Endothelial cell of umbilical vein (primary cell): ENCODE measurements around the gene CCDC70. TPM values are rescaled to one million over a fixed set of nuclear protein-coding genes. Genes with fewer than 3 reads are reported as not detected.

ENCODE experiments used
- BruUV-seq: library from RNA; stranded (reverse); fragments of 400-500 nt; replicated peaks from 2 replicates; lab custom pipeline; 2021; lab: Mats Ljungman, UMichigan
- CTCF ChIA-PET: fragments of 300-600, 350-600 bp; sonication (Branson Sonifier 250); formaldehyde crosslinking; loops from one replicate; lab custom pipeline; 2021; ENCODE audit warnings: antibody characterized with exemption, inconsistent platforms; lab: Charles Lee
- POLR2A ChIA-PET: fragments of 300-600, 350-600 bp; sonication (Branson Sonifier 250); formaldehyde crosslinking; loops from one replicate; lab custom pipeline; 2021; ENCODE audit warnings: antibody characterized with exemption, inconsistent platforms; lab: Charles Lee
- DNase-seq: peaks from one replicate; pipeline ENCODE4 v3.0.0-alpha.2; 2011; ENCODE audit warnings: low read depth, low spot score
- FAIRE-seq: peaks from 2 replicates; lab custom pipeline; 2011; peaks lifted over from hg19 to GRCh38; lab: Jason Lieb, UNC
- H2AFZ ChIP-seq: 2 replicates; pipeline ENCODE4 v1.6.0; 2012; ENCODE audit warnings: low read depth, low read length, control low read depth, inconsistent platforms
- H3K27ac ChIP-seq: 2 replicates; pipeline ENCODE4 v1.5.1; 2011; ENCODE audit warnings: low read depth, mild to moderate bottlenecking, control low read depth, low read length, moderate library complexity; ENCODE audit not compliant: insufficient read depth
- H3K27me3 ChIP-seq, 2 experiments: 2 replicates each; pipeline versions ENCODE4 v1.6.0 to v1.6.1; 2011; ENCODE audit warnings: low read length in 2 of 2, mixed read lengths in 1 of 2; ENCODE audit not compliant: control insufficient read depth in 2 of 2, insufficient read depth in 2 of 2
- H3K36me3 ChIP-seq, 2 experiments: 2 replicates in 1 of 2; 3 replicates in 1 of 2; pipeline ENCODE4 v1.5.1; 2011; ENCODE audit warnings: low read length in 2 of 2, mild to moderate bottlenecking in 1 of 2, moderate library complexity in 1 of 2; ENCODE audit not compliant: control insufficient read depth in 2 of 2, insufficient read depth in 2 of 2; ENCODE audit errors: extremely low read depth in 1 of 2
- H3K4me1 ChIP-seq: 3 replicates; pipeline ENCODE4 v1.5.1; 2011; ENCODE audit warnings: mild to moderate bottlenecking, low read length; ENCODE audit not compliant: control insufficient read depth, insufficient read depth; ENCODE audit errors: extremely low read depth
- H3K4me2 ChIP-seq: 2 replicates; pipeline ENCODE4 v1.6.1; 2011; ENCODE audit warnings: low read length, control low read depth, mixed read lengths; ENCODE audit not compliant: insufficient read depth
- H3K4me3 ChIP-seq, 3 experiments: fragments of 200-600 bp in 1 of 3; sonication (generic), shearing (Covaris generic) in 1 of 3; replicated peaks in 1 of 3; 2 replicates each; pipeline ENCODE4 v1.5.1; 2011 to 2016; ENCODE audit warnings: control low read depth in 3 of 3, low read length in 3 of 3, mild to moderate bottlenecking in 2 of 3, inconsistent platforms in 1 of 3, low read depth in 1 of 3, moderate library complexity in 1 of 3; ENCODE audit not compliant: insufficient read depth in 1 of 3
- H3K79me2 ChIP-seq: 2 replicates; pipeline ENCODE4 v1.6.0; 2012; ENCODE audit warnings: low read length, inconsistent platforms; ENCODE audit not compliant: control insufficient read depth, insufficient read depth
- H3K9ac ChIP-seq: replicated peaks from 2 replicates; pipeline ENCODE3; 2011; ENCODE audit warnings: low read length, control low read depth; ENCODE audit not compliant: insufficient read depth; ENCODE audit errors: extremely low read depth
- H3K9me1 ChIP-seq: replicated peaks from 3 replicates; pipeline ENCODE4 v1.6.0; 2011; ENCODE audit warnings: mild to moderate bottlenecking, low read length; ENCODE audit not compliant: control insufficient read depth, insufficient read depth; ENCODE audit errors: extremely low read depth
- H3K9me3 ChIP-seq: replicated peaks from 2 replicates; pipeline ENCODE4 v1.5.1; 2012; ENCODE audit warnings: low read length, inconsistent platforms; ENCODE audit not compliant: control insufficient read depth, insufficient read depth
- H4K20me1 ChIP-seq: replicated peaks from 2 replicates; pipeline ENCODE3; 2011; ENCODE audit warnings: mild to moderate bottlenecking, low read length; ENCODE audit not compliant: control insufficient read depth, insufficient read depth; ENCODE audit errors: extremely low read depth
- CTCF ChIP-seq, 2 donors: IDR thresholded peaks; 1 replicate in 1 of 2; 2 replicates in 1 of 2; pipeline ENCODE4 v1.5.1; 2011; ENCODE audit warnings: low read length in 2 of 2, mild to moderate bottlenecking in 2 of 2, moderate library complexity in 2 of 2, control low read depth in 1 of 2, inconsistent platforms in 1 of 2, low read depth in 1 of 2; ENCODE audit not compliant: insufficient read depth in 1 of 2; ENCODE audit errors: extremely low read depth in 1 of 2
- EZH2 ChIP-seq: IDR thresholded peaks from 2 replicates; pipeline ENCODE4 v1.6.1; 2012; ENCODE audit warnings: borderline replicate concordance, low read depth, mild to moderate bottlenecking, moderate library complexity, low read length, inconsistent platforms; ENCODE audit not compliant: severe bottlenecking
- FOS ChIP-seq: IDR thresholded peaks from 2 replicates; pipeline ENCODE4 v1.6.1; 2011; ENCODE audit warnings: mild to moderate bottlenecking, low read length, moderate library complexity, borderline replicate concordance; ENCODE audit not compliant: insufficient read depth
- GATA2 ChIP-seq: IDR thresholded peaks from 2 replicates; pipeline ENCODE4 v1.7.0; 2011; ENCODE audit warnings: low read depth, mild to moderate bottlenecking, moderate library complexity, mixed read lengths, low read length; ENCODE audit not compliant: insufficient read length, insufficient read depth
- JUN ChIP-seq: IDR thresholded peaks from 2 replicates; pipeline ENCODE4 v1.6.1; 2011; ENCODE audit warnings: borderline replicate concordance, low read depth; ENCODE audit not compliant: insufficient read length, insufficient read depth
- MAX ChIP-seq: IDR thresholded peaks from 2 replicates; pipeline ENCODE4 v1.6.1; 2011; ENCODE audit not compliant: insufficient read depth, insufficient read length
- MYC ChIP-seq: IDR thresholded peaks from one replicate; pipeline ENCODE4 v1.6.1; 2011; ENCODE audit warnings: mild to moderate bottlenecking, low read depth, low read length
- POLR2A ChIP-seq: IDR thresholded peaks from 2 replicates; pipeline ENCODE4 v1.6.1; 2012; ENCODE audit warnings: low read depth, mild to moderate bottlenecking, control low read depth, low read length
- POLR2AphosphoS5 ChIP-seq: IDR thresholded peaks from 2 replicates; pipeline ENCODE4 v1.6.1; 2012; ENCODE audit warnings: low read depth, mild to moderate bottlenecking, control low read depth, low read length, moderate library complexity; ENCODE audit not compliant: insufficient read depth
- dilution Hi-C: fragments of 300-500 bp; cut with MboI; formaldehyde crosslinking; loops from one replicate; pipeline ENCODE4 v1.15.0; 2019; ENCODE audit warnings: low sequenced_read_pairs; ENCODE audit not compliant: extremely low pct_ligation_motif_present
- intact Hi-C: fragments of 100-400 bp; cut with micrococcal nuclease; formaldehyde crosslinking; loops from one replicate; pipeline ENCODE4 v1.10.0; 2022
- polyA plus RNA-seq, 4 experiments: library from polyadenylated mRNA; depleted of rRNA in 3 of 4; stranded (reverse) in 3 of 4; unstranded in 1 of 4; fragments of >200 nt; gene quantifications; 2 replicates each; pipeline versions ENCODE4 v1.2.1 to v1.2.3, GENCODE V29; 2011 to 2012; ENCODE audit warnings: missing spikeins in 1 of 4
- total RNA-seq: library from RNA; stranded (reverse); gene quantifications from 2 replicates; pipeline ENCODE4 v1.2.3, GENCODE V29; 2021

CCDC70 gene
- total and polyA plus RNA-seq, 2 donors (not counting 3 experiments of a cell fraction or from before 2014, with no cell fraction given), result not detected

GRCh38 chr13:51839711-51840540, 21.8 kb upstream of the CCDC70 start:
- ChIA-PET CTCF (interaction anchor here (1.0 kb wide), 1 partner anchor 24 kb away, joined by 3 read pairs; no protein-coding TSS in a partner anchor), POLR2A (no interaction called here)
- H3K9me3 ChIP-seq, result no peaks in the 10 kb centered on the region
- no peak overlapping the region for H3K4me2 ChIP-seq
- H3K79me2 ChIP-seq, result no peaks in the 10 kb centered on the region
- H3K9me1 ChIP-seq, result no peaks in the 10 kb centered on the region
- peaks cover 6 to 11% of the 10 kb centered on the region in 2 experiments for H3K27me3 ChIP-seq
- no peak overlapping the region for H3K9ac ChIP-seq
- H4K20me1 ChIP-seq, result no peaks in the 10 kb centered on the region
- BruUV-seq, result no TSS peak
- FAIRE-seq (no peak), DNase-seq (no peak)
- no peak overlapping the region for H3K27ac ChIP-seq
- no peaks in the 10 kb centered on the region for H3K36me3 ChIP-seq
- dilution Hi-C loops (no loop called here), intact Hi-C loops (no loop called here)
- H2AFZ ChIP-seq, result no peak overlapping the region
- no peak for TF ChIP-seq GATA2
- TF ChIP-seq MAX, result no peak
- TF ChIP-seq JUN, result no peak
- TF ChIP-seq POLR2A, result no peak
- no peak for TF ChIP-seq FOS
- TF ChIP-seq POLR2AphosphoS5, result no peak
- TF ChIP-seq EZH2, result no peak
- no peak for TF ChIP-seq CTCF (IDR thresholded peaks at IDR 0.05; ENCODE audit: extremely low read depth in 1 of 2, insufficient read depth in 1 of 2, low read depth in 1 of 2, low read length in 2 of 2)
- TF ChIP-seq MYC, result no peak
- H3K4me1 ChIP-seq, result no peaks in the 10 kb centered on the region
- no peak overlapping the region for H3K4me3 ChIP-seq
